GM10248 (cell line): Measurements from ENCODE around the gene STAC2.

Source experiments
- CTCF ChIA-PET: fragments of 300-600 bp; sonication (Branson Sonifier 250); formaldehyde crosslinking; extraction: SDS; loops from one replicate; lab custom pipeline; 2021; ENCODE audit warnings: antibody characterized with exemption; lab: Yijun Ruan, JAX
- POLR2A ChIA-PET: fragments of 350-650 bp; sonication (Branson Sonifier 250); formaldehyde crosslinking; extraction: SDS; loops from one replicate; lab custom pipeline; 2020; ENCODE audit warnings: antibody characterized with exemption; lab: Yijun Ruan, JAX
- DNase-seq: peaks from one replicate; pipeline ENCODE4 v3.0.0; 2012; ENCODE audit errors: extremely low spot score
- CTCF ChIP-seq: IDR thresholded peaks from 2 replicates; pipeline ENCODE4 v1.5.1; 2012; ENCODE audit warnings: mild to moderate bottlenecking, low read depth; ENCODE audit errors: extremely low read depth, missing control alignments, control extremely low read depth

Gene STAC2

GRCh38 chr17:39194089-39194984 is 31.4 kb downstream of the STAC2 start:
- ChIA-PET CTCF (interaction anchor here (0.9 to 3.9 kb wide), 5 partner anchors 19 to 51 kb away, joined by 3 to 21 read pairs (median 13); partner anchors contain the start of gene ARL5C), POLR2A (no interaction called here)
- no peak for TF ChIP-seq CTCF
- no peak for DNase-seq

- no peak for TF ChIP-seq CTCF
- ChIA-PET POLR2A (no interaction called here), CTCF (interaction anchor here (1.0 to 3.9 kb wide), 3 partner anchors 18 to 52 kb away, joined by 3 to 18 read pairs (median 13); no protein-coding TSS in a partner anchor)
- DNase-seq = no peak
Measured at GRCh38 chr17:39193346-39193745, 32.4 kb downstream of the STAC2 start.

GRCh38 chr17:39192901-39193300 is 32.8 kb downstream of the STAC2 start:
- CTCF ChIA-PET = interaction anchor here (1.0 to 3.9 kb wide), 4 partner anchors 16 to 52 kb away, joined by 3 to 18 read pairs (median 8); no protein-coding TSS in a partner anchor
- POLR2A ChIA-PET = no interaction called here
- no peak for DNase-seq
- no peak for TF ChIP-seq CTCF

- ChIA-PET CTCF (interaction anchor here (1.1 to 3.9 kb wide), 7 partner anchors 9 to 209 kb away, joined by 3 to 18 read pairs (median 4); no protein-coding TSS in a partner anchor), POLR2A (no interaction called here)
- no peak for TF ChIP-seq CTCF
- no peak for DNase-seq
Measured at GRCh38 chr17:39191750-39192510, 33.8 kb downstream of the STAC2 start.

- DNase-seq = no peak
- ChIA-PET POLR2A (no interaction called here), CTCF (interaction anchor here (0.9 to 3.4 kb wide), 3 partner anchors 13 to 57 kb away, joined by 3 to 19 read pairs (median 3); no protein-coding TSS in a partner anchor)
- no peak for TF ChIP-seq CTCF
Measured at GRCh38 chr17:39187152-39187830, 38.5 kb downstream of the STAC2 start.

GRCh38 chr17:39186481-39187002 is 39.2 kb downstream of the STAC2 start:
- CTCF ChIA-PET = interaction anchor here (0.8 to 3.4 kb wide), 4 partner anchors 12 to 524 kb away, joined by 3 to 19 read pairs (median 3); no protein-coding TSS in a partner anchor
- POLR2A ChIA-PET = interaction anchor here (0.6 kb wide), 1 partner anchor 13 kb away, joined by 3 read pairs; the partner anchor contains the start of gene RPL19
- no peak for DNase-seq
- no peak for TF ChIP-seq CTCF
